ENCODE data around the gene SUCLA2. TPM values are rescaled to one million over a fixed set of nuclear protein-coding genes. Genes with fewer than 3 reads are reported as not detected.

Gene SUCLA2
- polyA plus RNA-seq, 1 donor (not counting 4 experiments of a cell fraction or from before 2014, with no cell fraction given): 64.3 TPM

DNA sequence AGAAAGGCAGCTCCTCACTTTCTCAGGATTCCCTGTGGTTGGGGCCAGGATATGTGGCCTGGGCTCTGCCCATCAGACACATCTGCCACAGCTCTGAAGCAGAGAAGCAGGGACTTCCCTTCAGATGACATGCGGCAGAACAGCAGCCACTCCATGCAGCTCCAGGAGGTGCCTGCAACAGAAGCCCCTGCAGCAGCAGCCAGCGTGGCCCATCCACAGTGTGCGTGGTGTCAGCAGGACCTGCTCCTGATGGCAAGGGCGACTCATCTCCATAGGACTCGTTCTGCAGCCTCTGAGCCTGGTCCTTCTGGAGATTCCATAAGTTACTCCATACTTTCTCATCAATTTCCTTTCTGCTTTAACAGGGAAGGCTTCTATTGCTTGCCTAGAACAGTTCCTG, 105.0 kb downstream of the SUCLA2 start:
- peaks cover 7% of the 10 kb centered on the region for H3K4me1 ChIP-seq (ENCODE audit: control insufficient read depth, extremely low read depth, insufficient read depth, low read length)
- H2AFZ ChIP-seq (ENCODE audit: control insufficient read depth, low read length): no peak overlapping the region
- H3K9me1 ChIP-seq (ENCODE audit: control insufficient read depth, extremely low read depth, insufficient read depth, low read length): no peaks in the 10 kb centered on the region
- H3K9ac ChIP-seq (ENCODE audit: control insufficient read depth, extremely low read depth, insufficient read depth, low read length): no peak overlapping the region
- no peak for TF ChIP-seq EZH2 (IDR thresholded peaks at IDR 0.05; ENCODE audit: low read length)
- TF ChIP-seq, protein P1, sequence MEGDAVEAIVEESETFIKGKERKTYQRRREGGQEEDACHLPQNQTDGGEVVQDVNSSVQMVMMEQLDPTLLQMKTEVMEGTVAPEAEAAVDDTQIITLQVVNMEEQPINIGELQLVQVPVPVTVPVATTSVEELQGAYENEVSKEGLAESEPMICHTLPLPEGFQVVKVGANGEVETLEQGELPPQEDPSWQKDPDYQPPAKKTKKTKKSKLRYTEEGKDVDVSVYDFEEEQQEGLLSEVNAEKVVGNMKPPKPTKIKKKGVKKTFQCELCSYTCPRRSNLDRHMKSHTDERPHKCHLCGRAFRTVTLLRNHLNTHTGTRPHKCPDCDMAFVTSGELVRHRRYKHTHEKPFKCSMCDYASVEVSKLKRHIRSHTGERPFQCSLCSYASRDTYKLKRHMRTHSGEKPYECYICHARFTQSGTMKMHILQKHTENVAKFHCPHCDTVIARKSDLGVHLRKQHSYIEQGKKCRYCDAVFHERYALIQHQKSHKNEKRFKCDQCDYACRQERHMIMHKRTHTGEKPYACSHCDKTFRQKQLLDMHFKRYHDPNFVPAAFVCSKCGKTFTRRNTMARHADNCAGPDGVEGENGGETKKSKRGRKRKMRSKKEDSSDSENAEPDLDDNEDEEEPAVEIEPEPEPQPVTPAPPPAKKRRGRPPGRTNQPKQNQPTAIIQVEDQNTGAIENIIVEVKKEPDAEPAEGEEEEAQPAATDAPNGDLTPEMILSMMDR (optimal IDR thresholded peaks at IDR 0.05 in 1 of 3, IDR thresholded peaks at IDR 0.05 in 1 of 3, conservative IDR thresholded peaks at IDR 0.05 in 1 of 3; ENCODE audit: extremely low read depth in 1 of 3, insufficient read depth in 2 of 3, low read length in 3 of 3): no peak
- no peaks in the 10 kb centered on the region for H3K27me3 ChIP-seq (ENCODE audit: control insufficient read depth, extremely low read depth, insufficient read depth, low read length)
- H4K20me1 ChIP-seq (ENCODE audit: control insufficient read depth, extremely low read depth, insufficient read depth, low read length): no peaks in the 10 kb centered on the region
- dilution Hi-C loops (cut with MboI; ENCODE audit: extremely low pct_ligation_motif_present, low sequenced_read_pairs): no loop called here
- no peak overlapping the region for H3K4me2 ChIP-seq (ENCODE audit: control insufficient read depth, extremely low read depth, insufficient read depth, low read depth, low read length)
- no peaks in the 10 kb centered on the region for H3K9me3 ChIP-seq (ENCODE audit: control insufficient read depth, low read depth, low read length)
- DNase-seq (ENCODE audit: low read depth, low spot score) (no peak), FAIRE-seq (no peak)
- H3K27ac ChIP-seq (ENCODE audit: control insufficient read depth, insufficient read depth, low read length): no peak overlapping the region
- H3K4me3 ChIP-seq (ENCODE audit: control insufficient read depth in 2 of 3, extremely low read depth in 1 of 3, insufficient read depth in 2 of 3, low read depth in 1 of 3, low read length in 3 of 3): no peak overlapping the region
- no peaks in the 10 kb centered on the region for H3K79me2 ChIP-seq (ENCODE audit: control insufficient read depth, insufficient read depth, low read length)
- no peaks in the 10 kb centered on the region for H3K36me3 ChIP-seq (ENCODE audit: control insufficient read depth in 2 of 2, extremely low read depth in 1 of 2, insufficient read depth in 2 of 2, low read length in 2 of 2)

- no peaks in the 10 kb centered on the region for H4K20me1 ChIP-seq (ENCODE audit: control insufficient read depth, extremely low read depth, insufficient read depth, low read length)
- FAIRE-seq: no peak
- H3K9ac ChIP-seq (ENCODE audit: control insufficient read depth, extremely low read depth, insufficient read depth, low read length): no peak overlapping the region
- dilution Hi-C loops (cut with MboI; ENCODE audit: extremely low pct_ligation_motif_present, low sequenced_read_pairs): no loop called here
- H3K36me3 ChIP-seq (ENCODE audit: control insufficient read depth in 2 of 2, extremely low read depth in 1 of 2, insufficient read depth in 2 of 2, low read length in 2 of 2): no peaks in the 10 kb centered on the region
- DNase-seq (ENCODE audit: low read depth, low spot score): no peak
- no peak overlapping the region for H2AFZ ChIP-seq (ENCODE audit: control insufficient read depth, low read length)
- H3K27ac ChIP-seq (ENCODE audit: control insufficient read depth, insufficient read depth, low read length): no peak overlapping the region
- TF ChIP-seq EZH2 (IDR thresholded peaks at IDR 0.05; ENCODE audit: low read length): no peak
- TF ChIP-seq, protein P1 (optimal IDR thresholded peaks at IDR 0.05 in 1 of 3, IDR thresholded peaks at IDR 0.05 in 1 of 3, conservative IDR thresholded peaks at IDR 0.05 in 1 of 3; ENCODE audit: extremely low read depth in 1 of 3, insufficient read depth in 2 of 3, low read length in 3 of 3): no peak
- H3K27me3 ChIP-seq (ENCODE audit: control insufficient read depth, extremely low read depth, insufficient read depth, low read length): no peaks in the 10 kb centered on the region
- H3K79me2 ChIP-seq (ENCODE audit: control insufficient read depth, insufficient read depth, low read length): no peaks in the 10 kb centered on the region
- H3K9me1 ChIP-seq (ENCODE audit: control insufficient read depth, extremely low read depth, insufficient read depth, low read length): no peaks in the 10 kb centered on the region
- no peaks in the 10 kb centered on the region for H3K9me3 ChIP-seq (ENCODE audit: control insufficient read depth, low read depth, low read length)
- H3K4me3 ChIP-seq (ENCODE audit: control insufficient read depth in 2 of 3, extremely low read depth in 1 of 3, insufficient read depth in 2 of 3, low read depth in 1 of 3, low read length in 3 of 3): no peak overlapping the region
- H3K4me2 ChIP-seq (ENCODE audit: control insufficient read depth, extremely low read depth, insufficient read depth, low read depth, low read length): no peak overlapping the region
- peaks cover 12% of the 10 kb centered on the region for H3K4me1 ChIP-seq (ENCODE audit: control insufficient read depth, extremely low read depth, insufficient read depth, low read length)
These were observed 107.5 kb downstream of the SUCLA2 start for GRCh38 chr13:47893527-47893926.

Other genes with a start within 250 kb of the SUCLA2 start
- gene NUDT15, start 36.5 kb upstream of the SUCLA2 start, polyA plus RNA-seq: 19.4 to 41.1 TPM (median 24.5 TPM) in 3 replicates
- 49.5 to 62.4 TPM (median 51.2 TPM) in 3 replicates for gene MED4, start 93.8 kb upstream of the SUCLA2 start, polyA plus RNA-seq
- gene ITM2B, start 231.9 kb upstream of the SUCLA2 start, polyA plus RNA-seq: 278 to 401 TPM (median 294 TPM) in 3 replicates

Measured in keratinocyte (primary cell).